Type B pancreatic cell (in vitro differentiated cells): ENCODE measurements around the gene CTSA. TPM values are rescaled to one million over a fixed set of nuclear protein-coding genes. Genes with fewer than 3 reads are reported as not detected.
"Not testable (repeated sequence)": the region's sequence is repeated elsewhere in the genome, so short reads cannot be mapped to it uniquely, and the experiment has no call there.

ENCODE experiments used
- DNase-seq: peaks from one replicate; pipeline ENCODE4 v3.0.0; 2021; ENCODE audit warnings: mixed read lengths; ENCODE audit not compliant: unreplicated experiment; ENCODE audit errors: extremely low spot score
- H3K27ac Mint-ChIP-seq: 2 replicates; pipeline ENCODE4 v1.8.0; 2021; ENCODE audit warnings: mild to moderate bottlenecking, mixed read lengths
- H3K27me3 Mint-ChIP-seq: 2 replicates; pipeline ENCODE4 v1.8.0; 2021; ENCODE audit warnings: mixed read lengths
- H3K36me3 Mint-ChIP-seq: 2 replicates; pipeline ENCODE4 v1.8.0; 2021; ENCODE audit warnings: mixed read lengths
- H3K4me1 Mint-ChIP-seq: one replicate; pipeline ENCODE4 v1.8.0; 2021; ENCODE audit warnings: mixed read lengths; ENCODE audit not compliant: unreplicated experiment
- H3K4me3 Mint-ChIP-seq: 2 replicates; pipeline ENCODE4 v1.8.0; 2021; ENCODE audit warnings: mild to moderate bottlenecking, mixed read lengths
- H3K9me3 Mint-ChIP-seq: 2 replicates; pipeline ENCODE4 v1.8.0; 2021; ENCODE audit warnings: mixed read lengths
- total RNA-seq: library from RNA; stranded (reverse); gene quantifications from 2 replicates; pipeline ENCODE4 v1.2.1, GENCODE V29; 2021; ENCODE audit warnings: low replicate concordance
- TF ChIP-seq, protein P1 (sequence below): fragments of 200-600 bp; sonication (generic); conservative IDR thresholded peaks from 2 replicates; pipeline ENCODE4 v1.5.0; 2021; ENCODE audit warnings: antibody characterized with exemption, mild to moderate bottlenecking

Gene CTSA
- total RNA-seq, 1 donor from 2014 or later, result 142 TPM

GRCh38 chr20:45872626-45873025 lies 18.5 kb upstream of the CTSA start:
- H3K4me1 Mint-ChIP-seq, result no peaks in the 10 kb centered on the region
- no peak for DNase-seq
- H3K9me3 Mint-ChIP-seq, result no peaks in the 10 kb centered on the region
- H3K27me3 Mint-ChIP-seq, result no peaks in the 10 kb centered on the region
- no peak overlapping the region for H3K27ac Mint-ChIP-seq
- no peaks in the 10 kb centered on the region for H3K36me3 Mint-ChIP-seq
- no peak overlapping the region for H3K4me3 Mint-ChIP-seq
- TF ChIP-seq, protein P1, sequence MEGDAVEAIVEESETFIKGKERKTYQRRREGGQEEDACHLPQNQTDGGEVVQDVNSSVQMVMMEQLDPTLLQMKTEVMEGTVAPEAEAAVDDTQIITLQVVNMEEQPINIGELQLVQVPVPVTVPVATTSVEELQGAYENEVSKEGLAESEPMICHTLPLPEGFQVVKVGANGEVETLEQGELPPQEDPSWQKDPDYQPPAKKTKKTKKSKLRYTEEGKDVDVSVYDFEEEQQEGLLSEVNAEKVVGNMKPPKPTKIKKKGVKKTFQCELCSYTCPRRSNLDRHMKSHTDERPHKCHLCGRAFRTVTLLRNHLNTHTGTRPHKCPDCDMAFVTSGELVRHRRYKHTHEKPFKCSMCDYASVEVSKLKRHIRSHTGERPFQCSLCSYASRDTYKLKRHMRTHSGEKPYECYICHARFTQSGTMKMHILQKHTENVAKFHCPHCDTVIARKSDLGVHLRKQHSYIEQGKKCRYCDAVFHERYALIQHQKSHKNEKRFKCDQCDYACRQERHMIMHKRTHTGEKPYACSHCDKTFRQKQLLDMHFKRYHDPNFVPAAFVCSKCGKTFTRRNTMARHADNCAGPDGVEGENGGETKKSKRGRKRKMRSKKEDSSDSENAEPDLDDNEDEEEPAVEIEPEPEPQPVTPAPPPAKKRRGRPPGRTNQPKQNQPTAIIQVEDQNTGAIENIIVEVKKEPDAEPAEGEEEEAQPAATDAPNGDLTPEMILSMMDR, result no peak

DNA sequence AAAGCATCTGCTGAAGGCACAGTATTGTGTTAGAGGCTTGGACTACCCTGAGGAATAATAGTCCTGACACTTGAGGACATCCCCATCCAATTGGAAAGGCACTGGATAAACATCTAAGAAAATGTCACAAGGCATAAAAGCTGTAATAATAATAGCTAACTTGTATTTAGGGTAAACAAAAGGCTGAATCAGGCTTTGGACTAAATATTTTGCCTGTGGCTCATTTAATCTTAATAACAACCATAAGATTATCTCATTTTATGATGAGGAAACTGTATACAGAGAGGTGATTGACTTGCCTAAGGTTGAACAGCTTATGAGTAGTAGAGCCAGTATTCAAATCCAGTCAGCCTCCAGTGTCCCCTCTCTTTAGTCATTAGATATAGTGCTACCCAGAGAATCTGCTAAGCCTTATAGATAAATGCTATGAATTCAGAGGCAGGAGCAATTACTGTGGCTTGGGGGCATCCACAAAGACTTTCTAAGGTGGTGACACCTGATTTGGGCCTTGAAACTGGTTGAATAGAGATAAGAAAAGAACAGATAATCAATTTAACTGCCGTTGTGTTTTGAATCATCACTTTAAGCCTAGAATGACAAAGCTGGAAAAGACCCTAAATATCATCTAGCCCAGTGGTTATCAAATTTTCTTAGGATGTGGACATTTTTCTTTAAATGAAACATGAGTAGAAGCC lies 17.6 kb upstream of the CTSA start:
- no peaks in the 10 kb centered on the region for H3K9me3 Mint-ChIP-seq
- no peak for DNase-seq
- H3K4me3 Mint-ChIP-seq, result no peak overlapping the region
- TF ChIP-seq, protein P1, result no peak
- no peaks in the 10 kb centered on the region for H3K4me1 Mint-ChIP-seq
- H3K27ac Mint-ChIP-seq, result no peak overlapping the region
- no peaks in the 10 kb centered on the region for H3K36me3 Mint-ChIP-seq
- no peaks in the 10 kb centered on the region for H3K27me3 Mint-ChIP-seq

GRCh38 chr20:45874104-45874481 lies 17.0 kb upstream of the CTSA start:
- not testable (repeated sequence) for H3K27me3 Mint-ChIP-seq, H3K27ac Mint-ChIP-seq, H3K4me3 Mint-ChIP-seq, DNase-seq, H3K36me3 Mint-ChIP-seq, H3K4me1 Mint-ChIP-seq, H3K9me3 Mint-ChIP-seq

GRCh38 chr20:45874576-45874975 lies 16.6 kb upstream of the CTSA start:
- no peaks in the 10 kb centered on the region for H3K27me3 Mint-ChIP-seq
- no peak overlapping the region for H3K27ac Mint-ChIP-seq
- H3K36me3 Mint-ChIP-seq, result no peaks in the 10 kb centered on the region
- no peaks in the 10 kb centered on the region for H3K9me3 Mint-ChIP-seq
- H3K4me3 Mint-ChIP-seq, result no peak overlapping the region
- no peaks in the 10 kb centered on the region for H3K4me1 Mint-ChIP-seq
- no peak for DNase-seq
- TF ChIP-seq, protein P1, result no peak

DNA sequence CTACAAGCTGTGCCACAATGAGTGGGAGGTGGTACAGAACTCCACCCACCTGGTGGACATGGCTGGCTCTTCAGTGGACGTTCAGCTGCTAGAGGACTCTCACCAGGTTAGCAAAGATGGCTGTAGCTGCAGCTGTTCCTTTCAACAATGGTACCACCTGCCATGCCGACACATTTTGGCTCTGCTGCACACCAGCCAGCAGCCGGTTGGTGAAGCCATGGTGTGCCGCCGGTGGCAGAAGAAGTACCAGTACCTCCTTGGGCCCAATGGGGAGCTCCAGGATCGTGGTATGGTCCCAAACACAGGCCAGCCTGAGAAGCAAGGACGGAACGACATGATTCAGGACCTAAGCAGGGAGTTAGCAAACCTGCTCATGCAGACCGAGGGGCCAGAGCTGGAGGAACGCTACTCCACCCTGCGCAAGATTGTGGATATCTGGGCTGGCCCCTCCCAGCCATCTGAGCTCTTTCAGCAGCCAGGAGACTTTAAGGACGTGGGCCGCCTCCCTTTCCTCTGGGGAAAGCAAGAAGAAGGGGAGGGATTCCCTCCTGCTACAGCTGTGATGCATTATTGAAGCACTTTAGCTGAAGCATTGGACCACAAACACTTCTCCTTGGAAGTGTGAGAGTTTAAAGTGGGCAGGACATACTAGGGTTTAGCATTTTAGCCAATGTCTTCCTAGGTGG lies 12.9 kb upstream of the CTSA start:
- DNase-seq, result no peak
- H3K27me3 Mint-ChIP-seq, result no peaks in the 10 kb centered on the region
- no peak overlapping the region for H3K4me3 Mint-ChIP-seq
- no peak overlapping the region for H3K27ac Mint-ChIP-seq
- H3K36me3 Mint-ChIP-seq, result peaks cover 8% of the 10 kb centered on the region
- H3K9me3 Mint-ChIP-seq, result no peaks in the 10 kb centered on the region
- H3K4me1 Mint-ChIP-seq, result peaks cover 21% of the 10 kb centered on the region
- TF ChIP-seq, protein P1, result no peak

- TF ChIP-seq, protein P1, result no peak
- H3K9me3 Mint-ChIP-seq, result no peaks in the 10 kb centered on the region
- peak within 1 kb of the TSS; percentile 98 for H3K27ac Mint-ChIP-seq
- H3K4me1 Mint-ChIP-seq, result peaks cover 21% of the 10 kb centered on the region
- DNase-seq, result peak; percentile 97
- no peaks in the 10 kb centered on the region for H3K27me3 Mint-ChIP-seq
- peaks cover 8% of the 10 kb centered on the region for H3K36me3 Mint-ChIP-seq
- H3K4me3 Mint-ChIP-seq, result peak within 1 kb of the TSS; percentile 99
These were observed 9.9 kb upstream of the CTSA start, which contains the start of gene ZSWIM1 for GRCh38 chr20:45880988-45881788. Gene ZSWIM1, plus strand, starts transcription at chr20:45881227. Its CDS starts 1,366 bp downstream, at chr20:45882593.
